Lower lobe of right lung (tissue), 2 donors: Measurements from ENCODE around the gene CACNA1B. TPM values are rescaled to one million over a fixed set of nuclear protein-coding genes. Genes with fewer than 3 reads are reported as not detected.

Experiments used
- ATAC-seq, 2 donors: fragments of 200-7000 bp; cut with Tn5 transposase; one replicate each; pipeline ENCODE4 v1.9.1; 2020 to 2022; ENCODE audit warnings: mild to moderate bottlenecking in 2 of 2, moderate library complexity in 2 of 2
- DNase-seq: peaks from one replicate; pipeline ENCODE4 v3.0.0-alpha.2; 2020
- H3K27ac ChIP-seq: fragments of 200-600 bp; one replicate; pipeline ENCODE4 v1.8.0; 2022
- H3K27me3 ChIP-seq: fragments of 200-600 bp; one replicate; pipeline ENCODE4 v1.8.0; 2022; ENCODE audit warnings: low read depth
- H3K36me3 ChIP-seq: fragments of 200-600 bp; one replicate; pipeline ENCODE4 v1.8.0; 2022; ENCODE audit warnings: mild to moderate bottlenecking
- H3K4me1 ChIP-seq: fragments of 200-600 bp; one replicate; pipeline ENCODE4 v1.8.0; 2022
- H3K4me3 ChIP-seq: fragments of 200-600 bp; one replicate; pipeline ENCODE4 v1.8.0; 2022; ENCODE audit warnings: mild to moderate bottlenecking
- H3K9me3 ChIP-seq: fragments of 200-600 bp; one replicate; pipeline ENCODE4 v1.8.0; 2022
- CTCF ChIP-seq: fragments of 200-600 bp; IDR thresholded peaks from one replicate; pipeline ENCODE4 v1.8.0; 2022; ENCODE audit warnings: antibody characterized with exemption, mild to moderate bottlenecking
- intact Hi-C: fragments of 100-400 bp; cut with DNase I; formaldehyde crosslinking; loops from one replicate; pipeline ENCODE4 v1.11.0; 2022
- total RNA-seq: library from RNA; stranded (reverse); fragmentation: NEBNext Ultra II Directional; extraction: Animal tissue kit (Norgen Biotek cat#: 25700); gene quantifications from one replicate; pipeline ENCODE4 v1.2.1, GENCODE V29; 2021
- donor health status: DM: no; HTN: yes; CAD: no; lungs with severe emphysema.

The CACNA1B gene
- total RNA-seq, 1 donor from 2014 or later, result 0.06 TPM

- H3K27me3 ChIP-seq, result no peaks in the 10 kb centered on the region
- no peaks in the 10 kb centered on the region for H3K9me3 ChIP-seq
- no peak overlapping the region for H3K4me3 ChIP-seq
- no peak overlapping the region for H3K27ac ChIP-seq
- no peaks in the 10 kb centered on the region for H3K36me3 ChIP-seq
- intact Hi-C loops, result no loop called here
- no peak for TF ChIP-seq CTCF
- no peak for DNase-seq
- ATAC-seq, result no peak
- no peaks in the 10 kb centered on the region for H3K4me1 ChIP-seq
These were observed 74.3 kb downstream of the CACNA1B start for GRCh38 chr9:137951597-137952490.

DNA sequence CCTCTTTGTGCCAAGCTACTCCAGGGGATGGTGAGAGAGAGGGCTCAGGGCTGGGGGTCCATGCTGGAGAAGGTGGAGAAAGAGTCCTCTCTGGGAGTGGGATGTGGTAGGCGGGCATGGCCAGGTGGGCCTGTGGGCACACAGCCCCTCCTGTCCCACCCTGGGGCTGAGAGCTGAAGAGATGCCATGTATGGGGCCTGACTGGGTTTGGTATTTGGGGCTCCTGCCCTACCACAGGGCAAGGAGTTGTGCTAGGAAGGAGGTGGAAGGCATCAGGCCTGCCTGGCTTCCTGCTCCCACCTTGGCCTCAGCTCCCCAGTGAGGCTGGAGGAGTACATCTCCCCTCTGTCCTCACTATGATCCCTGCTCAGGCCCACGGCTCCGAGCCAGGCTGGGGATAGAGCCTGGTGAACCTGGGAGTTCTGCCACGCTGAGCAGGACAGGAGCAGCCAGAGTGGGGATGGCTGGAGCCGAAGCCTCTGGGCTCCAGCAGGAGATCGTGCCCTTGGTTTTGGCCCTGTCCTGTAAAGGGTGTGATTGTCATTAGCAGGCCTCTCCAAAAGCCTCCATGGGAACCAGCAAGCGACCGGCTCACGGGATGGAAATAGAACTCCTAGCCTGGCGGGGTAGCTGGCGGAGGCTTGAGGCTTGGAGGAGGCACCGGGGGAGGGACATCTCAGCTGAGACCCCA lies 75.5 kb downstream of the CACNA1B start:
- no peaks in the 10 kb centered on the region for H3K9me3 ChIP-seq
- H3K27ac ChIP-seq, result no peak overlapping the region
- ATAC-seq (no peak), DNase-seq (no peak)
- no peak for TF ChIP-seq CTCF
- intact Hi-C loops, result no loop called here
- H3K36me3 ChIP-seq, result no peaks in the 10 kb centered on the region
- no peaks in the 10 kb centered on the region for H3K4me1 ChIP-seq
- H3K4me3 ChIP-seq, result no peak overlapping the region
- no peaks in the 10 kb centered on the region for H3K27me3 ChIP-seq

- Histone ChIP-seq H3K27ac (no peak overlapping the region), H3K4me3 (no peak overlapping the region), H3K36me3 (no peaks in the 10 kb centered on the region), H3K4me1 (no peaks in the 10 kb centered on the region), H3K27me3 (no peaks in the 10 kb centered on the region), H3K9me3 (no peaks in the 10 kb centered on the region)
- DNase-seq, result no peak
- TF ChIP-seq CTCF, result no peak
- intact Hi-C loops, result no loop called here
- no peak for ATAC-seq
These were observed 76.3 kb downstream of the CACNA1B start for GRCh38 chr9:137953683-137954438.

DNA sequence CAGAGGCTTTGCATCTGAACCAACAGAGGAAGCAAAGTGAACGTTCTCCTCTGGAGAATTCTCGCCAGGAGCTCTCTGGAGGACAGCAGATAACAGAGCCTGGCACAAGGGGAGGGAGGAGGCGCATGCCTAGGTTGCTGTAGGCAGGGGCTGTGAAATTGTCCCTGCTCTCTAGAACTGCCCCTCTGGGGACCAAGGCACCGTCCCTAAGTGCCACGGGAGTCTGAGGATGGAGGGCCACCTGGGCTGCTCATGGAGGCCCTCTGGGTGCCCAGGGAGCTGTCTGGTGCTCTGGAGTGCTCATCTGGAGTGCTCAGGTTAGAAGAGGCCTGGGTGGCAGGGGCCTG lies 77.6 kb downstream of the CACNA1B start:
- no peak overlapping the region for H3K27ac ChIP-seq
- no peaks in the 10 kb centered on the region for H3K27me3 ChIP-seq
- DNase-seq (no peak), ATAC-seq (no peak)
- no peaks in the 10 kb centered on the region for H3K36me3 ChIP-seq
- no peak for TF ChIP-seq CTCF
- H3K4me3 ChIP-seq, result no peak overlapping the region
- H3K9me3 ChIP-seq, result no peaks in the 10 kb centered on the region
- H3K4me1 ChIP-seq, result no peaks in the 10 kb centered on the region
- intact Hi-C loops, result no loop called here

GRCh38 chr9:137955586-137955985 lies 78.0 kb downstream of the CACNA1B start:
- Histone ChIP-seq H3K4me3 (no peak overlapping the region), H3K9me3 (no peaks in the 10 kb centered on the region), H3K27ac (no peak overlapping the region), H3K27me3 (no peaks in the 10 kb centered on the region), H3K4me1 (no peaks in the 10 kb centered on the region), H3K36me3 (no peaks in the 10 kb centered on the region)
- intact Hi-C loops, result no loop called here
- TF ChIP-seq CTCF, result no peak
- DNase-seq (no peak), ATAC-seq (no peak)
